Neural cell (in vitro differentiated cells): ENCODE results near the gene SLC7A6.

Experiments
- CTCF ChIP-seq: fragments of 450-650 bp; IDR thresholded peaks from 2 replicates; pipeline ENCODE4 v1.5.1; 2014; ENCODE audit warnings: antibody characterized with exemption, mild to moderate bottlenecking, moderate library complexity; ENCODE audit not compliant: poor library complexity, severe bottlenecking
- EZH2 ChIP-seq: fragments of 200-600, 300-800 bp; shearing (Covaris generic), sonication (generic); IDR thresholded peaks from 2 replicates; pipeline ENCODE4 v1.6.1; 2014; ENCODE audit warnings: antibody characterized with exemption, low read length, borderline replicate concordance, mild to moderate bottlenecking; ENCODE audit not compliant: insufficient read depth, poor library complexity, severe bottlenecking
- MXI1 ChIP-seq: fragments of 450-650 bp; conservative IDR thresholded peaks from 2 replicates; pipeline ENCODE4 v1.6.1; 2014; ENCODE audit warnings: antibody characterized with exemption, mild to moderate bottlenecking; ENCODE audit not compliant: poor library complexity, severe bottlenecking
- RAD21 ChIP-seq: fragments of 450-650 bp; conservative IDR thresholded peaks from 2 replicates; pipeline ENCODE4 v1.6.1; 2014; ENCODE audit warnings: antibody characterized with exemption, mild to moderate bottlenecking, moderate library complexity
- REST ChIP-seq: IDR thresholded peaks from 2 replicates; pipeline ENCODE4 v1.6.1; 2012; ENCODE audit warnings: borderline replicate concordance

- TF ChIP-seq REST (no peak), EZH2 (no peak), CTCF (no peak), RAD21 (no peak), MXI1 (no peak)
Measured at GRCh38 chr16:68299571-68300453, 35.5 kb downstream of the SLC7A6 start.
